ACHN (cell line): ENCODE results near the gene AGER.
A peak's percentile ranks its signal among the peaks of the same experiment; 100 is the strongest.
"Not testable (repeated sequence)": the region's sequence is repeated elsewhere in the genome, so short reads cannot be mapped to it uniquely, and the experiment has no call there.

ENCODE experiments used
- DNase-seq: peaks from one replicate; pipeline ENCODE4 v3.0.0-alpha.2; 2015
- in situ Hi-C: cut with HindIII; loops from 2 replicates; pipeline ENCODE4 v1.10.0; 2017; ENCODE audit warnings: low sequenced_read_pairs, low pct_ligation_motif_present, low pct_unique_long_range_greater_than_20kb

AGER gene

DNA sequence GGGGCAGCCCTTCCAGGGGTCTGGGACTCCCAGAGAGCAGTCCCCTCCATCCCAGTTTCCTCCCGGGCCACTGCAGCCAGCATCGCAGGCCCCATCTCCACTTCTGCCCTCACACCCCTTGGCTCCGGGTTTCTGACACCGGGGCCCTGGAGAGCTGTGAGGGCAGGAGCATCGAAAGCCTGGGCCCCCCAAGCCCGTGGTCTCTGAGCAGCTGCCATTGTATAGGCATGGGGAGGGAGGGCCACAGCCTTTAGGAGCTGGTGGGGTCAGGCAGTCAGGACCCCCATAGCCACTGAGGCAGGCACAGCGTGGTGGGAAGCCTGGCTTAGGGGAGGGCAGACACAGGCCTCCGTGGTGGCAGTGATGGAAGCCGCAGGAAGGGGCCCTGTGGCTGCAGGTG lies 18.1 kb upstream of the AGER start:
- in situ Hi-C loops = no loop called here
- no peak for DNase-seq

DNA sequence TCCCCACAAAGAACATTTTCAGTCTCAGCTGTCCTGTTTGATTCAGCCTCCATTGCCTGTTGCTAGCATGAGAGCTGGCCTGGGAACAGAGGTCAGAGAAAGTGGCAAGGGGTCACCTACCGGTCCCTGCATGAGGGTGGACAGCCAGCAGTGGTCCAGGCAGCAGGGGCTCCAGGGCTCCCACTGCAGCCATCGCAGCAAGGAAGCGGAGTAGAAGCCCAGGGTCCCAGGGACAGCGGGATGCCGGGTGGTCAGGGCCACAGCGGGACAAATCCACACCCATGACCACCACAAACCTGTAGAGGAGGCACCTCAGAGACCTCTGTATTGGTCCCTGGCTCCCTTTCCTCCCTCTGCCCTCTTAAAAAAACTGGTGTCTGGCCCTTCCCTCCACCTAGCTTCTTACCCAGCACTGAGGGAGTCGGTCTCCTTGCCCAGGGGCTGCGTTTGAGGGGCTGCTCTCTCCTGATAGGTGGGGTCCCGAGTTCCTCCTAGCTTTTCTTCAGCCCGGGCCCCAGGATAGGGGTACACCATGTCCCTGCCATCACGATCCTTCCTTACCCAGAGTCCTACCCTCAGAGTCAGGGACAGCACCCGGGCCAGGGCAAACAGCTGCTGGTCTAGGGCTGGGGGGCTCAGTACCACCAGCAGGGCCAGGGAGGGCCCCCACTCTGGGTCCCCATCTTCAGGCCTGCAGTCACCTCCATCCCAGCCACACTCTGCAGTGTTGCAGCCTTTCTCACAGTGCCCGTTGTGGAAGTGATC lies 16.8 kb upstream of the AGER start:
- in situ Hi-C loops = no loop called here
- DNase-seq = no peak

DNA sequence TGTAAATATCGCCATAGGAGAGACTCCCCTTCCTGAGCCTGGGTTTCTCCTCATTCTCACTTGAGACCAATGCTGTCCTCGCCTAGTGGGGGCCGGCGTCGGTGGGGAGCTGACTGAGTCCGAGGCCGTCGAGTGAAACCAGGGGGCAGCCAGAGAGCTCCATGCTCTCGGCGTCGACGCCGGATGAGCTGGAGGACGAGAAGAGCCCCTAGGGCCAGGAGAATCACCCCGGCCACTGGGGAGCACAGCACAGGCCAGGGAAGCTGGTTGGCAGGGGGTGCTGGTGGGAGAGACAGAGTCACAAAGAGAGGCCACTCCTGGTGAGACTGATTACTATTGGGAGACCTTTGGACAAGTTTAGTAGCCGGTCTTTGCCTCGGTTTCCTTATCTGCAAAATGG lies 14.8 kb upstream of the AGER start:
- DNase-seq = no peak
- in situ Hi-C loops = no loop called here

DNA sequence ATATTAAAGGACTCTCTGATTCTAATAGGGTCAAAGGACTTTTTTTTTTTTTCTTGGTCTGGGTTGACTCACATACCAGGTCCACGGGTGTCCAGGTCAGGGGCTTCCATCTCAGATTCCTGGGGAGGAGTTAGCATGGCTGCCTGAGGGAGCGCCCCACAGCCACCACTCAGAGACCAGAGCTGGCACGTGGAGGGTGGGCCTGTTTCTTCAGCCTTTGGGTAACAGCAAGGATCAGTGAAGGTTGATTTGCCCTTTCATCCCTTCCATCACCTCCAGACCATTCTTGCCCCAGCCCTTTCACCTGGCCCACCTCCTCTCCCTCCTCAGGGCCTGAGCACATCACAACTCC lies 14.3 kb upstream of the AGER start:
- no peak for DNase-seq
- in situ Hi-C loops = no loop called here

DNA sequence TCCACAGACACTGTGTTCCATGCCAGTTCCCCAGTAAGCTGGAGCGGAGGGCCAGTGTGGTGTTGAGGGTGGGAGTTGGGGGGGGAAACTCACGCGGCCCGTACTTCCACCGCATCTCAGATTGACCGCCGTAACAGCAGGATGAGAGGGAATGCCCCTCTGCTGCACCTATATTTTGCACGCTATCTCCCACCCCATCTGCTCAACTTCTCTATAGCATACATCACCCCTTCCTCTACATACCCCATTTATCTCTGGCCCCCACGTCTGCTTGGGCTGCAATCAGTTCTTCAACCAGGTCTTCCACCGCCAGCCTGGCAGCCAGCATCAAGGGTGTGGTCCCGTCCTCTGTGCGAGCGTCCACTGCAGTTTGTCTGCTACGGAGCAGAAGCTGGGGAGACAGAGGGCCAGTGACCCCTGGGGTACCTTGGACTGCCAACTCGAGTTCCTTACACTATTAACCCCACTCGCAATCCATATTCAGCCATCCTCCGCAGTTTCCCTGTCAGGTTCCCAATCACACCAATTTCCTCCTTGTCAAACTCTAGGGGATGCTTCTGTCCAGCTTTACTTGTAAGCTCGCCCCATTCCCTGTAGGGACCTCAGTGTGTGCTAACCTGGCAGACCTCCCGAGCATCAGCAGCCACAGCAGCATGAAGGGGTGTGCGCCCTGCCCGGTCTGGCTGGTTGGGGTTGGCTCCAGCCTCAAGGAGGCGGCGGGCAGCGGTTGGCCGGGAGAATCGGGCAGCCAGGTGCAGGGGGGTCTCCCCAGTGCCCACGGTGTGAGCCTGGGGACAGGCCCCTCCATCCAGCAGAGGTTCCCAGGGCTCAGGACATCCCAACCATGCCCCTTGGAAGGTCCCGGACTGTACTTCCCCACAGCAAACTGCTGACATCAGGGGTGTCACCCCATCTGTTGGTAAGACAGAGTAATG lies 12.9 kb upstream of the AGER start:
- no peak for DNase-seq

DNA sequence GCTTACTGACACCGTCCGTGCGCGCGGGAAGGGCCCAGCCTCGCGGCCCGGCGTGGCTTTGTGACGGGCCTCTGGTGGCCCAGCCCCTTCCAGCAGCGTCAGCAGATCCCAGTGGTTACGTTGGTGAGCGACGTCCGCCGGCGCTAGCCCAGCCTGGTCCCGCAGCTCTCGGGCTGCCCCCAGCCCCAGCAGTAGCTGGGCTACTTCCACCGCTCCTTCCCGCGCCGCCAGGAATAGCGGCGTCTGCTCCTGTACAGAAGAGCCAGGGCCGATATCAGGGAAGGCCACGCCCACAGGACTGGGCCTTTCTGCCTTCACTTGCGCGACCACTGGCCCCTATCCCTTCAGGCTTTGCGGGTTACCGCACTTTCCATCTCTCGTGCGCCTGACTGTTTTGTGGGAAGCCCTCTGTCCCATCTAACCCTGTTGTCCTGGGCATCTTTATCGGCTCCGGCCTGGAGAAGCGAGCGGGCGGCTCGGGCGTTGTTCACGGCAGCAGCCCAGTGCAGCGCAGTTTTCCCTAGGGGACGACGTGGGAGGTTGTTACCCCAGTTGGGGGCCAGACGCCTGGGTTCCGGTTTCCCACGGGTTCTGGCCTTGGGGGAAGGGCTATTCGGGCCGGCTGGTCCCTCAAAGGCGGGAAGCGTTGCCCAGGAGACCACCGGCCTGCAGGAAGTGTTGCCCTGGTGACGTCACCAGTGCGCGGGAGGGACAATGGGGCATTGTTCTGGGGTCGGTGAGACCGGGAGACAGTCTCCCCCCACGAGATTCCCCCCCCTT lies 12.0 kb upstream of the AGER start:
- in situ Hi-C loops = no loop called here
- peak; percentile 66 for DNase-seq

More for the DNA sequence above, 12.9 kb upstream of the AGER start:
- in situ Hi-C loops = no loop called here

DNA sequence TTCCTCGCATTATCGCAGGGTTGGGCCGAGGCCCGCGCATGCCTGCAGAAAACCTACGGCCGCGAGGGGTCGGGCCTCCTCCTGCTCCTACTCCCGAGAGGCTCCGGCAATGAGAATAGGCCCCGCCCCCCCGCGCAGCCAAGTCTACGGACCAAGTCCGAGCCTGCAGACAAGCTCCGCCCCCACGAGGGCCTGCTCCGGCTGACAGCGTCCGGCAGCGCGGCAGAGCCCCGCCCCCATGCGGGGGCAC lies 11.5 kb upstream of the AGER start:
- in situ Hi-C loops = no loop called here
- DNase-seq = peak; percentile 98

DNA sequence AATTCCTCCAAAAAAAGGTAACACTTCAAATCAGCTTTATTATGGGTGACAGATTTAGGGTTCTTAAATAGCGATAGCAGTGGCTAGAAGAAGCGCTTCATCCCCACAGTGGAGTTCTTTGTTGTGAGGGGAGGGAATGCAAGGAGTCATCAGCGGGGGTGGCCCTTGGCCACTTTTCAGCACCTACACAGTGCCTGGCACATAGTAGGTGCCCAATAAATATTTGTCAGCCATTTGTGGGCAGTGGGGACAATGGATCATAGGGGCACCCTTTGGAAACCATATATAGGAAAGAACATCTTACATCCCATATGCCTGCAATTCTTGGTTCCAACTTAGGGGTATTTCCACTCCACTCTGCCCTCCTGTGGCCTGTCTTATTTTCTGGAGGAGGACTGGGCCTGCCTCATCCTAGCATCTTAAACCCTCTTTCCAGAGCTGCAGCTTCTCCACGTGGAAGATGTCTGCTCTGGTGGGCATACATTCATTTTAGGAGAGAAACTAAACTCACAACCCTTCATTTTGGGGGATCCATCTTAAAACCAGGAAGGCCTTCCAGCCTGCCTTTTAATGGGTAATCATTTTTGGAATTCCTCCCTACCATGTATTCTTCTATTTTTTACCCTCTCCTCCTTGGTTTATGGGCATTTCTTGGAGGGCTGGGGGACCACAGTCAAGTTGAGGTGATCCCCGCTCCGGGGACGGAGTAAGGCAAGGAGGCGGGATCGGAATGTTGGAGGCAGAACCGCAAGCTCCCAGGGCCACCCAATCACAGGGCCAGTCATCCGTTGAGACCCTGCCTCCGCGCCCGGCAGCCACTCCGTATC lies 11.0 kb upstream of the AGER start:
- in situ Hi-C loops = no loop called here
- DNase-seq = peak; percentile 59

DNA sequence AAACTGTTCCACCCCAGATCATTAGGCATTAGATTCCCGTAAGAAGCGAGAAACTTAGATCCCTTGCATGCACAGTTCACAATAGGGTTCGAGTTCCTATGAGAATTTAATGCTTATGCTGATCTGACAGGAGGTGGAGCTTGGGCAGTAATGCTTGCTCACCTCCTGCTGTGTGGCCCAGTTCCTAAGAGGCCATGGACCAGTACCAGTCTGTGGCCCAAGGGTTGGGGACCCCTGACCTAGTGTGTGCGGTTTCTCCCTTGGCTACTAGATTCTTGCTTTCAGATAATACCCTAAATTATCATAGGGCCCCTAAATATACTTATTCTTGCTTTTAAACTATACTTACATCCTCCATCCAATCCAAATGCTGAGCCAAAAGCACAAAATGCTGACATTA lies 10.3 kb upstream of the AGER start:
- in situ Hi-C loops = no loop called here
- DNase-seq = no peak

DNA sequence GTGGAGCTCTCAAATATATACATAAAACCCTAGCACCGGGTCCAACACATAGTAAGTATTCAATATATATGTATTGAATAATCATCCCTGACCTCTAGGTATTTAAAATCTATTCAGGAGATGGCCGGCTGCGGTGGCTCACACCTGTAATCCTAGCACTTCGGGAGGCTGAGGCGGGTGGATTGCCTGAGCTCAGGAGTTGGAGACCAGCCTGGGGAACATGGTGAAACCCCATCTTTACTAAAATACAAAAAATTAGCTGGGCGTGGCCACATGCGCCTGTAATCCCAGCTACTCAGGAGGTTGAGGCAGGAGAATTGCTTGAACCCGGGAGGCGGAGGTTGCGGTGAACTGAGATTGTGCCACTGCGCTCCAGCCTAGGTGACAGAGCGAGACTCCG lies 9.0 kb upstream of the AGER start:
- DNase-seq, in situ Hi-C loops: not testable (repeated sequence)

DNA sequence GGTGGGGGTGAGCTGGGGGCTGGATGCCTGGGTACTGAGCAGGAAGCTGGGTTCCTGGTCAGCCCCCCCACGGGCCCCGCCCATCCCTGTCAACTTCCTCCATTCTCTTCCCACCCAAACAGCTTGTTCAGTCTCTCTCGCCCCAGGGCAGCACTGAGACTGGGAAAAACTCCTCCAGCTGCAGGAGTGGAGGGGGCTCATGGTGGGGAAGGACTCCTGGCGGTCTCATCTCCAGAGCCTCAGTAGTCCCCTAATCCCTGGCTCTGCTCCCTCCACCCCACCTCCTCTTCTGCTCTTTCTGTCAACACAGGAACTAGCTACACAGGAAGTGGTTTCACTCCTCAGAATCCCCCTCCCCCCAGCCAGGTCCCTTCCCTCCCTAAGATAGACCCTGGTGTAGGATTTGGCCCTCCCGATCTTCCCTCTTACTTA lies 8.6 kb upstream of the AGER start, which contains the start of gene GPSM3:
Gene GPSM3 (minus strand): TSS at position 36 of the 432 bp plus-strand sequence. CDS start 130 bp downstream, outside the sequence.
- in situ Hi-C loops = no loop called here
- DNase-seq = no peak

DNA sequence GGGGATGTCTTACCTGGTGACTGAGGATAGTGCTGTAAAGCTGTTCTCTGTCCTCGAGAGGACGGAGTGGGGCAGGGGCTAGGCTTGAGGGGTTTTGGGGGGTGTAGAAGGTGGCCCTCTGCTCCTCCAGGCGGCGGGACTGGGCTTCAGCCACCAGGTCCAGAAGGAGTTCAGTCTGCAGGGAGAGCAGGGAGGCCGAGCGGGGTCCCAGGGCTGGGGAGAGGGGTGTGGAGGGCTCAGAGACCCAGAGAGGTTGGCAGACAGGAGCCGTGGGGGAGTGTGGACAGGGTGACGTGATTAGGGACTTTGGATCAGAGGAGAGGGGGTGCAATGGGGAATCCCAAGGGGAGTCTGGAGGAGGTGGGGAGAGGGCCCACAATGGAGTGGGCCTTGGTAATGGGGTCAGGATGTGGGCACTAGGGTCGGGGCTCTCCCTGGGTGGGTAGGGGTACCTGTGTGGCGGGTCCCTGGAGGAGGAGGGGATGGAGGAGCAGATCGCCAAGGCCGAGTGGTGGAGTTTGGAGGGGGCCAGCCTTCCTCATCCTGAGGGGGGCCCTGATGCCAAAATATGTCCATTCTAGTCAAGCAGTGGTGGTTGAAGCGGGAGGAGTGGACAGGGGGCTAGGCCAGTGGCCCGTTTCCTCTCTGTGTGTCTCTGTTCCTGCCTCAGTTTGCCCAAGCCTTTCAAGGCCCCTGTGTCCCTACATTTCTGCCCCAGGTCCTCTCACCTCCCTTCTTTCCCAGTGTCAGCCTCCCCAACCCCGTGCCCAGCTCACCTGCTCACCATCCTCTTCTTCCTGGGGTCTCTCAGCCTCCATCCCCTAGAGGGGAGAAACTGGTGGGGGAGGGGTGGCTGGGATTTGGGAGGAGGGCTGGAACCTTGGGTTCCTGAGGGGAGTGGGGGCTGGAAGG lies 7.9 kb upstream of the AGER start:
- no peak for DNase-seq
- in situ Hi-C loops = no loop called here

DNA sequence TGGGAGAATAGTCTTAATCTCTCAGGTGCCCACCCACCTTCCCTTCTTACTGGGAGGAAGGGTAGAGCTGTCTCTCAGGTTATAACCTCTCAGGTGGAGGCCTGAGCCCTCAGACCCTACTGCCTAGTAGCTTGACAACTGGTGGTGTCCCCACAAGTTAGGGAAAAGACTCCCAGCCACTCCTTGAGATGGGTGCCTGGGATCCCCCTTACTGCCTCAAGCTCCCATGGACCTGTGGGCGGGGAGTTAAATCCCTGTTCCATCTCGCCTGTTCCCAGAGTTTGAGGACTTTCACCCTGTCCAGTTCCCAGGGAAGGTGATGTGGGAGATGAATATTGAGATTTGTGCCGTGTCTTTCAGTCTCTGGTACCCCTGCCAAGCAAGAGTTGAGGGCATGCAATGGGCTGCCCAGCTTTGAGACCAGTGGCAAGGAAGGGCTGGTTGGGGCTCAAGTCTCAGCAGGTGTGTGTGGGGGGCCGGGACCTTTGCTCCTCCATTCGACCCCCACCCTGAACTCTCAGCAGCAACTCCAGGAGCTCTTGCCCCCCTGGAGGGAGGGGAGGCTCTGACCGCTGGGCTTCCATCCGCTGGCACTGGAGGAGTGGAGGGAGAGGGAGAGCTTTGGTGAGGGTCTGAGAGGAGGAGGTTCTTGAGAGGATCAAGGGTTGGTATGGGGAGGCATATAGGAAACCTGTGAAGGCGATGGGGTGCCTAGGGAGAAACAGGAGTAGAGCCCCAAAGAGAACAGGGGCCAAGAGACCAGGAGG lies 7.0 kb upstream of the AGER start:
- no peak for DNase-seq
- in situ Hi-C loops = no loop called here

DNA sequence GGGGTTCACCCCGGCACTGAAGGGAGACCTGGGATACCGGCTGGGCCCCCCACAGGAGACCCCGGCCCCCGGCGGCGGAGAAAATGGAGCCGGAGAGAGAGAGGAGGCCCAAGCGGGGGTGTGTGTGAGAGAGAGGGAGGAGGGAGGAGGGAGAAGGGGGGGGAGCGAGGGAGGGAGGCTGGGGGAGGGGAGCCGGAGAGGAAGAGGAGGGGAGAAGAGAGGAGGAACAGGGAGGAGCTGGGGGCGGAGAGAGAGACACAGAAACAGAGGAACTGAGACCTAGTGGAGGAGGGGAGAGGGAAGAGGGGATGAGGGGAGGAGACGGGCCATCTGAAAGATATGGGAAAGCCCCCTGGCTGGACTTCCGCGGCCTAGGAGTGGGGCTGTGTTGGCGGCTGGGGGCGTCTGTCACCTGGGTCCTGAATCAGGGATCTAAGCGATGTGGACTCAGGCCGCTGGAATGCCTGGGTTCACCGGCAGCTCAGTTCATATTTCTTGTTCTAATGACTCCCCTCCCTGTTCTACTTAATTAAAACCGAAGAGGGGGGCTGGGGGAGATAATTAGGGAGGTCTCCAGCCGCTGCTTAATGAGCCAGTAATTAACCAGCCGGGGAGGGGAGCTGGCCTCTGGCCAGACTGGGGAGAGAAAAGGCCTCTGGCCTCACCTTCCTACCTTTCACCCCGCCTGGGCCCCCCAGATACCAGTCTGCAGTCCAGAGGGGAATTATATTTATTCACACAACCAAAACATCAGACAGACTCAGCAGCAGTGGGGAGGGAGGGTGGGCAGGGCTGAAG lies 6.2 kb upstream of the AGER start, which contains the start of gene PBX2:
Gene PBX2 (minus strand): TSS at position 149 of the 798 bp plus-strand sequence. CDS start 287 bp downstream, outside the sequence.
- DNase-seq = peak; percentile 77
- in situ Hi-C loops = no loop called here

DNA sequence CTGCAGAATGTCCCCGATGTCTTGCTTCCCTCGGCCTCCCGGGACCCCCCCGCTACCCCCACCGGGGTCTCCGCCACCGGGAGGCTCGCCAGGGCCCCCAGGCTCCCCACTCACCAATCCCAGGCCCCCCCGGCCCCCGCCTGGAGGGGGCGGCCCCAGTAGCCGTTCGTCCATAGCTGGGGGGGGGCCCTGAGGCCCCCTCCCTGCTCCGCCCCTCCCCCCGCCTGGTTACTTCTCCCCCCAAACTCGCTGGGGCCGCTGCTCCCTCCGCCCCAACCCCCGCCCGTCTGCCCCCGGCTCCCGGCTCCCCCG lies 5.6 kb upstream of the AGER start:
- DNase-seq = no peak
- in situ Hi-C loops = no loop called here

DNA sequence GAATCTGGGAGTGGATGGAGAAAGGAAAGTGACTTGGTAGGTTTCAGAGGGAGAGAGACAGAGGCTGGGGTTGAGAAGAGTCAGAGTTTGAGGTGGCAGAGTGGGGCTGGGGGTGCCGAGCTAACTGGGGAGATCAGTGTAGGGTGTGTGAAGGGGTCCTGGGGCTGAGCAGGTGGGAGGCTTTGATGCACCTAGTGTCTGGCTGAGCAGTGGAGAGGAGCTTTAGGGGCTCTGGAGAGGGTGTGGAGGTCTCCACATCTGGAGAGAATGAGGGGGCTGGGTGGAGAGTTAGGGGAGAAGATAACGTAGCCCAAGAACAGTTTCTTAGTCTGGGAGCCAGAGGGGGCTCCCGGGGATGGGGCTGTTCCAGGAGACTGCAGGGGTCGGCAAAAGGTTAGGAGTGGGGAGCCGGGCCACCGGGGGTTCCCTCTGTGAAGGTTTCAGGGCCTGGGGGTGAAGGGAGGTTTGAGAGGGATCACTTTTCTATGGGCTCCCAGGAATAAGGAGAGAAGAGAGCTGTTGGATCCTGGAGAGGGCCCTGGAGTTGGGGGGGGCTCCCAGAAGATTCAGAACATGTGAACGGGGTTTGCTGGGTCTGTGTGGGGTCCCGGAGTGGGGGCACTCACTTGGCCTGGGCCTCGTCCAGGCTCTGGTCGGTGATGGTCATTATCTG lies 5.2 kb upstream of the AGER start:
- in situ Hi-C loops = no loop called here
- DNase-seq = no peak
